ENCODE measurements around the gene LYSMD3. TPM values are rescaled to one million over a fixed set of nuclear protein-coding genes. Genes with fewer than 3 reads are reported as not detected.

LYSMD3 gene
- total RNA-seq, 1 experiment from 2014 or later, result 14.0 TPM

GRCh38 chr5:90554358-90555006 is 25.1 kb upstream of the LYSMD3 start:
- Histone ChIP-seq H3K9me3 (ENCODE audit: low read depth, low read length, poor library complexity, severe bottlenecking) (no peaks in the 10 kb centered on the region), H3K4me1 (ENCODE audit: insufficient read depth, low read length, poor library complexity, severe bottlenecking) (no peaks in the 10 kb centered on the region), H3K27ac (ENCODE audit: low read depth, low read length, poor library complexity, severe bottlenecking) (no peak overlapping the region), H3K4me3 (ENCODE audit: low read depth, low read length, poor library complexity, severe bottlenecking) (no peak overlapping the region), H3K27me3 (replicated peaks; ENCODE audit: insufficient read depth, low read depth, low read length, poor library complexity) (peaks cover 29% of the 10 kb centered on the region), H3K36me3 (ENCODE audit: insufficient read depth, low read length, poor library complexity, severe bottlenecking) (no peaks in the 10 kb centered on the region)
- POLR2A ChIA-PET (ENCODE audit: low non-redundant PET), result no interaction called here
- TF ChIP-seq CTCF (conservative IDR thresholded peaks at IDR 0.05; ENCODE audit: low read depth, low read length) (no peak), EZH2 (IDR thresholded peaks at IDR 0.05; ENCODE audit: borderline replicate concordance, low read depth, low read length, poor library complexity, severe bottlenecking) (no peak)
- CTCF ChIA-PET, result no interaction called here
- DNase-seq (ENCODE audit: low spot score), result no peak
- intact Hi-C loops (cut with micrococcal nuclease; ENCODE audit: unreplicated experiment), result no loop called here
- no TSS peak for BruUV-seq (replicated peaks)

DNA sequence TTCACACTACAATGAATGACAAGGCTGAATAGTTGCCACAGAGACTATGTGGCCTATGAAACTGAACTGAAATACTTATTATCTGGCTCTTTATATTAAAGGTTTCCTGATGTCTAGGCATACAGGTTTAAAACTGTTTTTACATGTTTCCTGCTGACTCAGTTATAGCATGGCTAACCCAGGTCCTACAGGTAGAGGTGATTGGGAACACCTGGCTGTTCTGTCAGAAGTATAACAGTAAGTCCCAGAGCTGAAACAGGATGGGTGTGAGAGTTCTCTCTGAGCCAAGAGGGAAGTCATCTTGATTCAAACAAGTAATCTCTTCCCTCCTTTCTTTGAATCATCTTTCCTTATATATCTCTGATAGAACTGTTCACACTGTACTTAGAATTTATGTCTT is 24.3 kb upstream of the LYSMD3 start:
- no peaks in the 10 kb centered on the region for H3K9me3 ChIP-seq (ENCODE audit: low read depth, low read length, poor library complexity, severe bottlenecking)
- TF ChIP-seq CTCF (conservative IDR thresholded peaks at IDR 0.05; ENCODE audit: low read depth, low read length), result no peak
- no peak for TF ChIP-seq EZH2 (IDR thresholded peaks at IDR 0.05; ENCODE audit: borderline replicate concordance, low read depth, low read length, poor library complexity, severe bottlenecking)
- ChIA-PET POLR2A (ENCODE audit: low non-redundant PET) (no interaction called here), CTCF (no interaction called here)
- H3K4me1 ChIP-seq (ENCODE audit: insufficient read depth, low read length, poor library complexity, severe bottlenecking), result no peaks in the 10 kb centered on the region
- H3K4me3 ChIP-seq (ENCODE audit: low read depth, low read length, poor library complexity, severe bottlenecking), result no peak overlapping the region
- H3K27ac ChIP-seq (ENCODE audit: low read depth, low read length, poor library complexity, severe bottlenecking), result no peak overlapping the region
- BruUV-seq (replicated peaks), result no TSS peak
- H3K36me3 ChIP-seq (ENCODE audit: insufficient read depth, low read length, poor library complexity, severe bottlenecking), result no peaks in the 10 kb centered on the region
- no peak for DNase-seq (ENCODE audit: low spot score)
- intact Hi-C loops (cut with micrococcal nuclease; ENCODE audit: unreplicated experiment), result no loop called here
- H3K27me3 ChIP-seq (replicated peaks; ENCODE audit: insufficient read depth, low read depth, low read length, poor library complexity), result peaks cover 26% of the 10 kb centered on the region

GRCh38 chr5:90551376-90551775 is 22.0 kb upstream of the LYSMD3 start:
- ChIA-PET POLR2A (ENCODE audit: low non-redundant PET) (no interaction called here), CTCF (no interaction called here)
- TF ChIP-seq CTCF (conservative IDR thresholded peaks at IDR 0.05; ENCODE audit: low read depth, low read length) (no peak), EZH2 (IDR thresholded peaks at IDR 0.05; ENCODE audit: borderline replicate concordance, low read depth, low read length, poor library complexity, severe bottlenecking) (no peak)
- Histone ChIP-seq H3K27ac (ENCODE audit: low read depth, low read length, poor library complexity, severe bottlenecking) (no peak overlapping the region), H3K4me1 (ENCODE audit: insufficient read depth, low read length, poor library complexity, severe bottlenecking) (peaks cover 22% of the 10 kb centered on the region), H3K4me3 (ENCODE audit: low read depth, low read length, poor library complexity, severe bottlenecking) (no peak overlapping the region), H3K36me3 (ENCODE audit: insufficient read depth, low read length, poor library complexity, severe bottlenecking) (no peaks in the 10 kb centered on the region), H3K27me3 (replicated peaks; ENCODE audit: insufficient read depth, low read depth, low read length, poor library complexity) (peaks cover 6% of the 10 kb centered on the region), H3K9me3 (ENCODE audit: low read depth, low read length, poor library complexity, severe bottlenecking) (no peaks in the 10 kb centered on the region)
- BruUV-seq (replicated peaks), result no TSS peak
- intact Hi-C loops (cut with micrococcal nuclease; ENCODE audit: unreplicated experiment), result no loop called here
- no peak for DNase-seq (ENCODE audit: low spot score)
